ENCODE data around the gene SERPINF2. TPM values are rescaled to one million over a fixed set of nuclear protein-coding genes. Genes with fewer than 3 reads are reported as not detected.

Gene SERPINF2
- total RNA-seq, 1 experiment from 2014 or later: 0.68 TPM

GRCh38 chr17:1786708-1787107 lies 44.0 kb downstream of the SERPINF2 start:
- Histone ChIP-seq H3K23ac (ENCODE audit: insufficient read length, low read depth, low read length) (no peak overlapping the region), H4K91ac (ENCODE audit: insufficient read length, low read depth, low read length) (no peak overlapping the region), H3K9me3 (ENCODE audit: control insufficient read depth, low read depth, low read length) (no peaks in the 10 kb centered on the region), H3K4me2 (ENCODE audit: insufficient read depth, insufficient read length, low read length) (no peak overlapping the region), H2AK5ac (ENCODE audit: insufficient read length, low read length) (no peak overlapping the region), H3K27me3 (ENCODE audit: insufficient read depth, low read length) (no peaks in the 10 kb centered on the region), H2BK120ac (ENCODE audit: low read depth, low read length, poor library complexity, severe bottlenecking) (no peak overlapping the region), H3K4ac (ENCODE audit: low read depth, low read length) (no peak overlapping the region), H3K9ac (ENCODE audit: extremely low read depth, insufficient read length, low read length) (no peak overlapping the region), H2BK5ac (ENCODE audit: insufficient read length, low read length) (no peak overlapping the region), H2AFZ (ENCODE audit: low read length) (no peak overlapping the region), H3K23me2 (ENCODE audit: insufficient read length, low read depth, low read length, poor library complexity, severe bottlenecking) (no peaks in the 10 kb centered on the region), H3K18ac (ENCODE audit: insufficient read length, low read depth, low read length) (no peak overlapping the region), H3K27ac (ENCODE audit: insufficient read length, low read depth, low read length) (no peak overlapping the region), H3T11ph (ENCODE audit: low read length) (no peak overlapping the region), H3K14ac (ENCODE audit: insufficient read depth, low read length) (no peak overlapping the region), H3K79me2 (ENCODE audit: insufficient read depth, low read length) (no peaks in the 10 kb centered on the region), H4K5ac (ENCODE audit: insufficient read length, low read depth, low read length) (no peak overlapping the region), H3K56ac (ENCODE audit: insufficient read length, low read depth, low read length) (no peak overlapping the region), H2BK20ac (ENCODE audit: low read depth, low read length, poor library complexity, severe bottlenecking) (no peak overlapping the region), H4K8ac (replicated peaks; ENCODE audit: insufficient read length, low read depth, low read length) (no peak overlapping the region), H4K20me1 (ENCODE audit: control insufficient read depth, insufficient read depth, insufficient read length) (no peaks in the 10 kb centered on the region), H3K4me1 (ENCODE audit: insufficient read depth, low read length) (no peaks in the 10 kb centered on the region), H2BK15ac (ENCODE audit: low read depth, low read length) (no peak overlapping the region), H3K79me1 (ENCODE audit: insufficient read depth, low read depth, low read length, poor library complexity, severe bottlenecking) (no peaks in the 10 kb centered on the region), H2BK12ac (ENCODE audit: insufficient read length, low read depth, low read length) (no peak overlapping the region)
- WGBS (ENCODE audit: extremely low coverage, insufficient read length, low lambda C conversion rate): no CpG with 5 or more reads among the region's 7 CpGs
- Mint-ChIP-seq H3K27ac (no peak overlapping the region), H3K9me3 (no peaks in the 10 kb centered on the region), H3K4me1 (no peaks in the 10 kb centered on the region), H3K4me3 (no peak overlapping the region), H3K27me3 (ENCODE audit: low read depth) (no peaks in the 10 kb centered on the region), H3K36me3 (ENCODE audit: insufficient read depth in 1 of 3, low read depth in 3 of 3) (peaks cover 25 to 57% (median 50%) of the 10 kb centered on the region in 3 experiments; a peak in 6 of 7 replicates)
- no peak for DNase-seq
- TF ChIP-seq CTCF (conservative IDR thresholded peaks at IDR 0.05): no peak
